CD4-positive, alpha-beta T cell treated with Interleukin-4 for 1 hour (primary cell): ENCODE results near the gene CABP2.

ENCODE experiments used
- DNase-seq, 2 donors: peaks; one replicate each; pipeline ENCODE4 v3.0.0-alpha.2; 2020 to 2022

CABP2 gene

DNA sequence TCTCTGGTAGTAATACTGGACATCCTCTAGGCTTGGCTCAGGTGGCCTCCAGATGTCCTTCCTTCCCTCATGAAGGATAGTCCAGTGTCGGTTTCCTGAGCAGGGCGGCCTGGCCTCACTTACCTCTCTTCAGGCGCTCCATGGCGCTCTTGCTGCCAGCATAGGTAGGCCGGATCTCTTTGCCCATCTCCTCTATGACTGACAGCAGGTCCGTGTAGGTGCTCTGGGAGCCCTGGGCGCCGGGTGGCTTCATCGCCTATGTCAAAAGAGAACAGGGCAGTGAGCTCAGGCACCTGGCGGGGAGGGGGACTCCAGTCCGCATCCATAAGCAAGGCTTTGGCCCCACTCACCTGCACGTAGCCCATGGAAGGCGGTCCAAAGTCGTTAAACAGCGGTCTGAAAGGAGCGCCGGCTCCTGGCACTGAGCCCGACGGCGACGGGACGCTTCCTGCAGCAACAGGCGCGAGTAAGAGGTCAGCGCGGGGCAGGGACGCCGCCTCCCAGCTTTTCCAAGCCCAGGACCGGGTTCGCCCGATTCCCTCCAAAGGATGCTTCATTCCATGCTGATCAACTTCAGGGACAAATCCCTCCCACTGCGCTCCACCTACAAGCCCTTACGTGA is 15.9 kb downstream of the CABP2 start:
- no peak for DNase-seq

DNA sequence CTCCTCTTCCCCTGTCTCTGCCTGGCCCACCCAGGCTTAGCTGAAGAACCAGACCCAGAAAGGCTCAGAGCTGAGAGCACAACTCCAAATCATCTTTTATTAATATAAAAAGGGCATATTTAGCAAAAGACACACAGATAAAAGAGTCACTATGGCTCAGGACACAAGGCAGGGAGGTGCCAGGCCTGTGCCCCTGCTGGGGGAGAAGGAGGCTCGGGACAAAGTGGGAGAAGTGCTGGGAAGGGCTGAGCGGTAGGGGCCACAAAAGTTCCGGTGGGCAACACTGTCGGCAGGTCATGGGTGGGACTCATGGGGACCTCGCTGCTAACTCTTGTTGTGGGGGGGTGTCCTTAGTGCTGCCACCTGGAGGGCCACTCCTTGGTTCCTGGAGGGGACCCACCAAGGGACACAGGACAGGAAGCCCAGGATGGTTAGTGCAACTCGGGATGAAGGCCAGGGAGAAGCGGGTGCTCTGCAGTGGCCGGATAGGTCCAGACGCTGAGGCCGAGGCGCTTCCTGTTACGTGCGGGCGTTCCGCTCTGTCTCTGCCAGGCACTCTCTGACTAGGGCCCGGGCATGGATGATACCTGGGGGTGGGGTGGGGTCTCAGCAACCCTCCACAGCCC is 16.7 kb downstream of the CABP2 start:
- DNase-seq = no peak

DNA sequence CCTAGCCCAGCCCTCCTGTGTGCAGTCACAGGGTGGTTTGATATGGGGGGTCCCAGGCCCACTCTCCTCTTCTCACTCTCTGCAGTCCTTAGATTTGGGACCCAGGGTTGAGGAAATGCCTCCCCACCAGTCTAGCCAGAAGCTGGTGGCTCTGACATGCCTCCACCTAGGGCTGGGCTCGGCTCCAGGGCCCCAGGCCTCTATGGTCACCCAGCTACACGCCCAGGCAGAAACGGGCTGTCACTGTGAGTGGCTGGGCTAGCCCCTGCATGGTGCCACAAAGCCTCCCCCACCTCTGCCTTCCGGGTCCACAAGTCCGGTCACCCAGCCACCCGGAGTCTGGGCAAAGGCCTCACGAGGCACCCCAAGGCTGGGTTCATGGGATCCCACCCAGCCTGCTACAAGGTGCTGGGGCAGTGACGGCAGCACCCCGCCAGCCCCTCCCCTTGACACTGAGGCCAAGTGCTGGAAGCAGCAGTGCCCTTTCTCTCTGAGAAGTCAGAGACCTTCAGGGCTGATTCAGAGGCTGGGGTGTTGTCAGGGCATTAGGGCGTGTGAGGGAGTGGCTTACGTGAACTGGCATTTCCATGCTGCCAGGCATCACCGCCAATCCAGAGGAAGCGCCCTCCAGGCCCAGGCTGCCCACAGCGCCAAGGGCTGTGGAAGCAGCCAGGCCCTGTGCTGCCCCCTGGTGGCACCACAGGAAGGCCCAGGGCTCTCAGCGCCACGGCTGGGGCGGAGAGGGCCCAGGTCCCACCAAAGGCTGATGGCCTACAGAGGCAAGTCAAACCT is 17.4 kb downstream of the CABP2 start:
- peak; percentile 92 for DNase-seq

DNA sequence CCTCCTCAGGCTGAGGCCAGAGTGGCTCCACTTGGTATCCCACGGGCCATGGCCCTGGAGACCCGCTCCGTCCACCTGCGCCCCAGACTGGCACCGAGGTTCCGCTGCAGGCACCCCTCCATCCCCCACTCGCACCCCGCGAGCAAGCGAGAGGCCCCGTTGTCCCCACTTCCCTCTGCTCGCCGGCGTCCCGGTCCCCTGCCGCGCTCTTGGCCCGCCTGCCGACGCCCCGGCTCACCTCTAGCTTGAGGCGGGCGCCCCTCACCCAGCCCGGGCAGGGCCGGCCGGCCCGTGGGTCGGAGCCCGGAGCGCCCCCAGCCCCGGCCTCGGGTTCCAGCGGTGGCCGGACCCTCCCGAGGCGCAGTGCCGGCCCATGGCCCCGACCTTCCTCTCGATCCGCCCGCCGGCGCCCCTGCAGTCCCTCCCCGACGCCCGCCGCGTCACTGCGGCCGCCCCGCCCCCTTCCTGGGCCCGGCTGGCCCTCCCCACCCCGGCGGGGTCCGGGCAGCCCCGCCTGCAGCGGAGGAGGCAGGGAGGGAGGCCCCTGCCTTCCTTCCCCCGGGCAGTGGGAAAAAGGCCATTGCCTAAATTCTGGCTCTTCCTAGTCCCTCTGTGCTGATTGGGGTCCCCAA is 18.2 kb downstream of the CABP2 start, which contains the start of gene PITPNM1:
Gene PITPNM1 (minus strand): TSS at position 414 of the 632 bp plus-strand sequence. CDS start 1,183 bp downstream, outside the sequence.
- DNase-seq = peak; percentile 73 to 76

DNA sequence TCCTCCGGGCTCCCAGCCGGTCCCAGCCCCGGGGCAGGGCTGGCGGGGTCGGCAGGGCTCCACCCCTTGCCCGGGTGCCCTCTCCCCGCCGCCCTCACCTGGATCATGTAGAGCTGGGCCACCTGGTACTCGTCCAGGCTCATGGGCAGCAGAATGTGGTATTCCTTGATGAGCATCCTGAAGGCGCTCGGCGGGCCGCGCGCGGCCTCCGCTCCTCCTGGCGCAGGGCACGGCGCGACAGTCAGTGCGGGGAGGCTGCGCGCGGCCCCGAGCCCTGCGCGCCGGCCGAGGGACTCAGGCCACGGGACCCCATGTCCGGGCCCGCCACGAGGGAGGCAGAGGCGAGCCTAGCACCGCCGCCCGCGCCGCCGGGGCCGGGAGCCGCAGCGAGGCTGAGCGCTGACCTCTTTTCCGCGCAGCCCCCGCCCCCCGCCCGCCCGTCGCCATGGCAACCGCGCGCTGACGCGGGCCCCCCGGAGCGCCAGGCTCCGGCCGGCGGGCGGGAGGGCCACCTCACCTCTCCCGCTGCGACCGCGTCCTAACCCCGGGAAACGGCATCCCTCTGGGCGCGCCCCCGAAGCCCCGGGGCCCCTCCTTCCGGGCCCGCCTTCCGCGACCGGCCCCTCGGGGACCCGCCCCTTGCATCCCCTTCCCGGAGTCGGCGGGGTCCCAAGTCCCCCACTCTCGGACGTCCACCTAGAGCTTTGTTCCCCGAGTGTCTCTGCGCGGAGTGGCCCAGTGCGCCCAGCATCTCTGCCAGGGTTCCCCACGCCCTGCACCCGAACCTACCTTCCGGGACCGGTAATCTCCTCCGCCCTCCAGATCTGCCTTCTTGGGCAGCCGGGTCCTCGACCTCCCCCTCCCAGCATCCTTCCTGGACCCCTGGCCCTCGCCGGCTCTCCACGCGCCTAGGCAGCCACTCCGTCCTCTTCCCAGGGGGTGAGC is 19.0 kb downstream of the CABP2 start:
- DNase-seq = peak in 1 of 2 donors; percentile 44

DNA sequence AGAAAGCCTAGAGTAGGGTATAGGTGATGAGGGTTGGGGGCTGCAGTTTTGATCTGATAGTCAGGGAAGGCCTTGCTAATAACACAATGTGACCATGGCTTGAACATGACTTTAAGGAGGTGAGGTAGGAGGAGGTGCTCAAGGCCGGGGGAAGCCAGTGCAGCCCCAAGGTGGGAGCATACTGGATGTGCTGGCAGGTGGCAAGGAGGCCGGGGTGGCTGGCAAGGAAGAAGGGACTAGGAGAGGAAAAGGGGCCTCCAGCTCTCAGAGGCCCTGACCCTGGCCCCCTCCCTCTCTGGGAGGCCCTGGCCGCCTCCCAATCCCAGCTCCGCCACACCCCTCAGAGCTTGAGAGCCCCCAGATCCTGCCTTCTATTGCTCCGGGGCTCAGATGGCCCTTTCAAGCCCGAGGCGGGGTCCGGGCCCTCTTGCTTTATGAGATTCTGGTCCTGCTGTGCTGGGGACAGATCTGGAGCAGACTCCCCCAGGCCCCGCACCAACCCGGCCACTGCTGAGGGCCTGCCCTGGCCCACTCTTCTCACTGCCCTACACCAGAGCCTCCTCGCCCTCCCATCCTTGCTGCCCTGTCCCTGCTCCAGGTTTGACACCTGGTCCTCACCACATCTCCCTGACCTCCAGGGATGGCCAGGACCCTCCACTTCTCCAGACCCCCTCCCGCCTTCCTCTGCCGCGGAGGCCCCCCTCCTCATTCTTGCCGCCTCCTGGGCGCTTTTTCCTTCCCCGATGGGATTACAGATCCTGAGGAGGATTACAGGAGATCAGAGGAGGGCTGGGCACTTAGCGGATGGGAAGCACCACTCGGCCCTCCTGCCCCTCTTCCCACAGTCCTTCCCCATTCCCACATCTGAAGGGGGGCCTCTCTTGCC is 19.9 kb downstream of the CABP2 start:
- DNase-seq = no peak

DNA sequence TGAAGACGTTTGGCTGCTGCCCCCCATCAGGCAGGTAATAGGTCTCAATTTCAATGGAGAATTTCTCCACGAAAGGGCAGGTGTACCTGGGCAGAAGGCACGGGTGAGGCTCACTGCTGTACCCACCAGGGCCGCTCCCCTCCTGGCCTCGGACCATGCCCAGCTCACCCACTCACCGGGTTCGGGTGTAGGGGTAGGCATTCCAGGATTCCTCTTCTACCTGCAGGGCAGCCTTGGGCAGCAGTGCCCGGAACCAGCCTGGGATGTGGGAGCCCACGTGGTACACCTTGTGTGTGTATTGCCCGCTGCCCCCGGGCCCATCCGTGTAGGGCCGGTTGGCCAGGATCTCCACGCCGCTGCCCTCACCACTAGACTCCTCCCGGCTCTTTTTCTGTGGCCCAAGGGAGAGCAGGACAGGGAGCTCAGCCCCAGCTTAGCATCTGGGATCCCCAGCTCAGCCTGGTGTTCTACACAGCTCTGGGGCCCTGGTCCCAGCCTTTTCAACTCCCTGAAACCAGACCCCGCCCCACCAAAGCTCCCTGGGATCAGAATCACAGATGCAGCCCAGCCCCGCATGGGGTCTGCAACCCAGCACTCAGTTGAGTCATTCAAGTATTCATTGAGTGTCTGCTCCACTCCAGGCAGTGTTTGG is 20.8 kb downstream of the CABP2 start:
- no peak for DNase-seq

DNA sequence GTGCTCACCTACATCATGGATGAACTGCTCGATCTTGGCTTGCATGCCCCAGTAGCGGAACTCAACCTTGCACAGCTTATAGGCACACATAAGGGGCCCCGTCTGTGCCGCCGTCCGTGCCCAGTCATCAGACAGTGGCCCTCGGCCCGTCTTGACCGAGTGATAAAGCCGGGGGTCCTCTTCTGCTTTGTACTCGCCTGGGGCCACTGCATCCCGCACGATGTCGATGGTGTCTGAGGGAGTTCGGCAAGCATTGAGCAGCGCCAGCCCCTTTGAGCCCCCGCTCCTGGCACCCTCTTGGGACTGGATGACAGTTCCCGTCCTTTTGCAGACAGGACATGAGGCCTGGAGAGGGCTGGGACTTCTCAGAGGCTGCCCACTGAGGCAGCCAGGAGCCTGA is 21.4 kb downstream of the CABP2 start:
- no peak for DNase-seq

DNA sequence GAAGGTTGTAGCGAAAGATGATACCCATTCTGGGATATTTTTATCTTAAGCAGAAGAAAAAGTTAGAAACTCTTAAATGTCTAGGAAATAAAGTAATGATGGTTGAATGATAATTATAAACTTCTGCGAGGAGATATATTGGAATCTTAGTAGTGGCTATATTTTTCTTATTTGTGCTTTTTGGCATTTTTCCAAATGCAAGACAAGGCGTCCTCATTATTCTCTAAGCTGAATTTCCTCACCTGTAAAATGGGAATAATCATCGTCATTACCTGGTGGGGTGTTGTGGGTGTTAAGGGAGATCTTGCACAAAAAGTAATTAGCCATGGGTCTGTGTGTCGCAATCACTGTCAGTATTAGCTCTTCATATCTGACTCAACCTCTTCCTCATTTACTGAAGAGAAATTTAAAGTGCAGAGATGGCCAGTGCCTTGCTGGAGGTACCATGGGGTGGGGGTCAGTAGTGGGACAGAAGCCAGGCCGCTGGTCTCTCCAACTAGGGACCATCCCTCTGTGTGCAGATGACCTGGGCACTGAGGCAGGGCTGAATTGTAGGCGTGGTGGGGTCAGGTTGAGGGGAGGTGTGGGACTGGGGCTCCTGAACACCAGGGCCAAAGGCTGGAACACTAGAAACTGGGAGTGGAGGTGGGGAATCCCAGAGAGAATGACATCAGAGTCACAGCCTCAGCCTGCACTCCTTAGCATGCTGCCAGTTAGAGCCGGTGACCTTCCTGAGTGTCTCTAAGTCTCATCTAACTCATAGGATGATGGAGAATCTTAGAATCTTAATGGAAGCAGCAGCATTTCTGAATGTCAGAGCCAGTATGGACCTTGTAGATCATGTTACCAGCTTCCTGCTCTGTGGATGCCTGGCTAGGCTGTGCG is 22.2 kb downstream of the CABP2 start:
- DNase-seq = no peak

DNA sequence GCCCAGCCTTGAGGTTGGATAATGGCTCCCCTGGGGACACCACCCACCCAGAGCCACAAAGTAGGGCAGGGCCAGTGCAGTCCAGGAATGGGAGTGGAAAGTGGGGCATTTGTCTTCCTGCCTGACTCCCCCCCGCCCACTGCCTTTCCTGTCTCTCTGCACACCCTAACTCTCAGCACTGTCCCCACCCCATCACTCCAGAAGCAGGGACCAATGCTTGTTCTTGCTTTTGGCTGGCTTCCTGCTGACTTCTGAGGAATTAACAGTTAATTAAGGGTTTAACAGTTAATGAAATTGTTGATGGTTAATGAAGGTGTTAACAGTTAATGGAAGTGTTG is 22.8 kb downstream of the CABP2 start:
- DNase-seq = no peak

DNA sequence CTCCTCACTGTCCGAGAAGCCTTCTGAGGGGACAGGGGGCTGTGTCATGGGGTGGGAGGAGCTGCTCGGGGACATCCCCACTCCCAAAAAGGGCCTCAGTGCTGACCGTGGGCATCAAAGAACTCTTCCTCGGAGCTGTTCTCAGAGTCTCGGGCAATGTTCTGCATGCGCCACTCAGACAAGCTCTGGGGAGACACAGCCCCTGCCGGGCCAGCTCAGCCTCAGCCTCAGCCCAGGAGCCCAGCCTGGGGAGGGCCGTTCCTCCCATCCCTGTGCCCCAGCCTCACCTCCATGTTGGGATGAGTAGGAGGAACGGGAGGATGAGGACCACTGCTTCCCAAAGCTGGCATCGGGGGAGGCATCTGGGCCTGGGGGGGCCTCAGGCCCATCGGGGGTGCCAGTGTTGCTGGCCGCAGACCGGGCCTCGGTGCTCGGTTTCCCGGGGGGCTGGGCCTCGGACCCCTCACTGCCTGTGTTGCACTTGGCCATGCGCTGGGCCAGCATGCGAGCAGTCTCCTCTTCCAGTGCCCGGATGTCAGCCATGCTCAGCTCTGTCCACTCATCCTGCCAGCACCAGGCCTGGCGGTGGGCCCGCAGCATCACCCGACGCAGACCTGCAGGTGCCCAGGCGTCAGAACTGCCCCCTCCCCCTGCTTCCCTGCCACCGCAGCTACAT is 23.3 kb downstream of the CABP2 start:
- DNase-seq = no peak

DNA sequence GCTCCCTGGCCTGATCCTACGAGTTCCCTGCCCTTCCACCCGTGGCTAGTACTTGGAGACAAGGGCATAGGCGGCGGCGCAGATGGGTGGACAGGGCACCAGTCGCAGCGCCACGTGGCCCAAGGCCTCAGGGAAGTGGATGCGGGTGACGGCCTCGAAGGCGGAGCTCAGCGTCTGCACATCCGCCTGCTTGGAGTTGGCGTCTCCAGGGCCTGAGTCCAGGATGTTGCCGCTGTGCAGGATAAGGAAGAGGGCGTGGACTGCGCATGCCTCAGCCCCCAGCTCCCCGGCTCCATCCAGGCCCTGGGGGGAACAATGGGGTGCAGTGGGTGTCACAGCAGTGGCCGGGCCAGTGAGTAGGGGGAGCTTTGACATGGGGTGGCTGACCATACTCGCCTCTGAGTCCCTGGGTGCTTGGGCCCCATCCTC is 24.7 kb downstream of the CABP2 start:
- DNase-seq = no peak

DNA sequence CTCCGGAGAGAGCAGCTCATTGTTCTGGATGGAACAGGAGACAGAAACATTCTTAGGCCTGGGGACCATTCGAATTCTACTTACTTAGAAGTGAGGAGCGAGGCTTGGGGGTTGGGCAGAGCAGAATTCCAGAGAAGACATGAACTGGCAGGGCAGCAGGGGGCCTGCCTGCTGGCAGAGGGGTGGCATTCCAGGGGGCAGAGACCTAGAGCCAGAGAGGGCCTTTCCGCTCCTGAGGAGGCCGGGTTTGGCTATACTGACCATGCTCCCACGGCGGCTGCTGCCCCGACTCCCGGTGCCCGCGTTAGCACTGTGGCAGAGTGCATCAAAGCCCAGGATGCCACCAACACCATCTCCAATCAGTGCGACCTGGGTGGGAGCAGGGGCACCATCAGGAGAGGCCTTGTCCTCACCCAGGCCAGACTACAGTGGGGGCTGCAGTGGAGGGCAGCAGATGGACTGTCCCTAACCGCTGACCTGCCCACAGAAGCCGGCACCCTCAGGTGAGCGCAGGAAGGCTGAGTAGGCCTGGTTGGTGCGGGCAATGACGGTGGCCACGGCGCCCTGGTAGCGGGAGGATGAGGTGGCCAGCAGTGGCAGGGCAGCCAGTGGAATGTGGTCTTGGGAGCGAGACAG is 25.5 kb downstream of the CABP2 start:
- DNase-seq = no peak

DNA sequence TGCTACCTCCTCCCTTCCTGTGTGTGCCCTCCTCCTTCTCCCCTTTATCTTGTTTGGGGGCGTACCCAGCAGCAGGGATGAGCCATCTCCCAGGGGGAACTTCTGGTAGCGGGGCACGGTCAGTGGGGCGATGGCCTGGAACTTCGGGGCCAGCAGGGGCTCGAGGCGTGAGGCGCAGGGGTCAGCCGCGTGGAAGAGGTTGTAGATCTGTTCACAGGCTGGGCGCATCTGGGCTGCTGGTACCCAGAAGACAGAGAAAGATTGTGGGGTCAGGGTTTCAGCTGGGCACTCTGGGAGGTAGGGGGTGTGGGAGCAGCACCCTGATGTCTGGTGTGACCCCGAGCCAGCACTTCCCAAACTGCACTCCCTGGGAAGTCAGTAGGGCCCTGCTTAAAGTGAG is 27.1 kb downstream of the CABP2 start:
- DNase-seq = no peak

DNA sequence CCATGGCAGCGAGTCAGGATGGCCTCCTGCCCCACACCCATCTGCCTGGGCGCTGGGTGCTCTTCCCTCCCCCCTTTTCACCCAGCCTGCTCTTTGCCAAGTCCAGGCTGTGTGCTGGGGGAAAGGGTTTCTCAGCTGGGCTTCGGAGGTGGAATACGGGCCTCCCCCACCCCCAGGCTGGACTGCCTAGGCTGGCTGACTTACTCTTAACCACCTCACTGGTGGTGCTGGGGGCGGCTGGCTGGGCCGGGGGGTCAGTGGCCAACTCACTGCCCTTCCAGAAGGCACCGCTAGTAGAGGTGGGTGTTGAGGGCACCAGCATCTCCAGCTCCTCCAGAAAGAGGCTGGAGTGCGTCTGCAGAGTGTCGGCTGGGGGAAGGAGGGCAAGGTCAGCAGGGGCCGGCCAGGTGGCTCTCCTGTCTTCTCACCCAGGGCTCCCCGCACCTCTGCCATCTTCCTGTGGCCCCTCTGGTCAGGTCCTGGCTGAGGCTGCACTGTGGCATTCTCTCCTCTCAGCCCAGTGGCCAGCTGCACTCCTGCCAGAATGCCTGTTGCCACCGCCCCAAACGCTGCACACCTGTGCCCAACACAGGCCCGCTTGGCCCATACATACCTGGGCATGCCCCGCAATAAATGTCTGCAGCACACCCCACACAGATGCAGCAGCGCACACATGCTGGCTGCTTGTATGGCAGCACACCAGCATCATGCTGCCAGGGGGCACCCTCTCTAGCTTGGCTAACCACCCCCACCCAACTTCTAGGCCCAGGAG is 27.8 kb downstream of the CABP2 start:
- DNase-seq = no peak

DNA sequence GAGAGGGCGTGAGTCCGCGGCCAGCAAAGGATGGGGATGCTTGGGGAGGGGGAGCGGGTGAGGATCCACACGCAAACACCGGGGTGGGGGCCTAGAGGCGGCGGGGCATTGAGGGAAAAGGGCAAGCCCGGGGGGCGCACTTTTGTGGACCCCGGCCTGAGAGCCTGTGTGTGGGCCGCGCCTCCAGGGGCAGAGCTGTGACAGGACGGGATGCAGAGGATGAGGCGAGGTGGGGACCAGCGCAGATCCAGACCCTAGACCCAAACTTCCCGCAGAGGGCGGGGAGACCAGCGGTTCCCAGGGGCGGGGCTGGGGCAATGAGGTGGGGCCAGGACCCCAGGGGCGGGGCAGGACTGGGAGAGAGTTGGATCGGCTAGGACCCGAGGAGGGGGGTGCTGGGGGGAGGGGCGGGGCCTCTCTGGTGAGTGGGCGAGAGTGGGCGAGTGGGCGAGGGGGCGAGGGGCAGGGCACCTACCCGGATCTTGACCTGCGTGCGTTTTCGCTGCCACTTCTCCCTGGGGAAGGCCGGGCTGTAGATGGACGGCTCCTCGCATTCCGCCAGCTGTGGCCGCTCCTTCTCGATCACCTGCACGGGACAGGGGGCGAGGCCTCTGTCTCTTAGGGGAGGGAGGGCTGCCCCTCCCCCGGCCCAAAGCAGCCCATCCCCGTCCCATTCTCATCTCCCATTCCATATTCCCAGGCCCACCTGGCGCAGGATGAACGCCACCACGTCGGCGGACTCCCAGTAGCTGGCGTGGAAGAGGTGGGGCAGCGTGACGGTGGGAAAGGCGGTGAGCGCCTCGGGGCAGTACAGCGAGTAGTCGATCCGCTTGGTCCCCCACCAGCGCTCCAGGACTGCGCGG is 28.6 kb downstream of the CABP2 start:
- DNase-seq = no peak
